ENCODE data around the gene RANBP6.

DNA sequence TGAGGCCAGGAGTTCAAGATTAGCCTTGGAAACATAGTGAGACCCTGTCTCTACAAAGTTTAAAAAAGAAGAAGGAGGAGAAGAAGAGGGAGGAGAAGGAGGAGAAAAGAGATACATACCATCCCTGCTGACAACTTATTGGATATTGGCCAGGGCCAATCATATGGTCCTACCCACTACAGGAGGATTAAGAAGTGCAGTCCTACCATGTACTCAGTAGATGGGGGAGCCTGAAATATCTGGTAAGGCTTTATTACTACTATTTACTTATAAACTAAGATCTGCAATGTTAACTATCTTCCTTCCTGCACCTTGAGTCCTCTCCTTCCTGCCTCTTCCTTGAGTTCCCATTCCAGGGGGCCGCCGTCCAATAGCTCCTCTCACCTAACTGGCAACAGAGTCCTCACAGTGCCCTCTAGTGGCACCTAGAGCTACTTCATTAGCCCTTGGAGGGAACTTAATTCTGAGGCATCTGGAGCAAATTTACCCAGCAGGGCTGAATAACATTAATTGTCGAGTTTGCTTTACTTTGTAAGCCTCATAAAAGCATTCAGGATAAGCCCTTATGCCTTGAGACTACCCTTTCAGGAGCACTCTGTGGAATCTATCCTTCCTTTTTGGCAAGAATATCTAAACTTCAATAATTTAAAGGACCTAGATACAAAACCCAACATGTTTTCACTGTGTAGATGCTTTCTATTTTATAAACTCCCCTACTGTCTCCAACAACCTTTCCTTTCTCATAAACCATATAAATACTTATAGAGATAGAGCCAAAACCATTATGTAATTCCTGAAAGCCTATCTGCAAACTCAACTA lies 39.1 kb upstream of the RANBP6 start:
- TF ChIP-seq, protein P1, sequence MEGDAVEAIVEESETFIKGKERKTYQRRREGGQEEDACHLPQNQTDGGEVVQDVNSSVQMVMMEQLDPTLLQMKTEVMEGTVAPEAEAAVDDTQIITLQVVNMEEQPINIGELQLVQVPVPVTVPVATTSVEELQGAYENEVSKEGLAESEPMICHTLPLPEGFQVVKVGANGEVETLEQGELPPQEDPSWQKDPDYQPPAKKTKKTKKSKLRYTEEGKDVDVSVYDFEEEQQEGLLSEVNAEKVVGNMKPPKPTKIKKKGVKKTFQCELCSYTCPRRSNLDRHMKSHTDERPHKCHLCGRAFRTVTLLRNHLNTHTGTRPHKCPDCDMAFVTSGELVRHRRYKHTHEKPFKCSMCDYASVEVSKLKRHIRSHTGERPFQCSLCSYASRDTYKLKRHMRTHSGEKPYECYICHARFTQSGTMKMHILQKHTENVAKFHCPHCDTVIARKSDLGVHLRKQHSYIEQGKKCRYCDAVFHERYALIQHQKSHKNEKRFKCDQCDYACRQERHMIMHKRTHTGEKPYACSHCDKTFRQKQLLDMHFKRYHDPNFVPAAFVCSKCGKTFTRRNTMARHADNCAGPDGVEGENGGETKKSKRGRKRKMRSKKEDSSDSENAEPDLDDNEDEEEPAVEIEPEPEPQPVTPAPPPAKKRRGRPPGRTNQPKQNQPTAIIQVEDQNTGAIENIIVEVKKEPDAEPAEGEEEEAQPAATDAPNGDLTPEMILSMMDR (IDR thresholded peaks at IDR 0.05; ENCODE audit: poor library complexity, severe bottlenecking): peak; percentile 70
- TF ChIP-seq POLR2AphosphoS5 (IDR thresholded peaks at IDR 0.05): no peak

All from neural cell (in vitro differentiated cells).